GM19467 (cell line): ENCODE results near the gene CEP41.

Source experiments
- ATAC-seq: cut with Tn5 transposase; IDR thresholded peaks from one replicate; pipeline ENCODE4 v1.9.1; 2021; ENCODE audit warnings: mild to moderate bottlenecking, moderate library complexity; ENCODE audit not compliant: unreplicated experiment

The CEP41 gene

DNA sequence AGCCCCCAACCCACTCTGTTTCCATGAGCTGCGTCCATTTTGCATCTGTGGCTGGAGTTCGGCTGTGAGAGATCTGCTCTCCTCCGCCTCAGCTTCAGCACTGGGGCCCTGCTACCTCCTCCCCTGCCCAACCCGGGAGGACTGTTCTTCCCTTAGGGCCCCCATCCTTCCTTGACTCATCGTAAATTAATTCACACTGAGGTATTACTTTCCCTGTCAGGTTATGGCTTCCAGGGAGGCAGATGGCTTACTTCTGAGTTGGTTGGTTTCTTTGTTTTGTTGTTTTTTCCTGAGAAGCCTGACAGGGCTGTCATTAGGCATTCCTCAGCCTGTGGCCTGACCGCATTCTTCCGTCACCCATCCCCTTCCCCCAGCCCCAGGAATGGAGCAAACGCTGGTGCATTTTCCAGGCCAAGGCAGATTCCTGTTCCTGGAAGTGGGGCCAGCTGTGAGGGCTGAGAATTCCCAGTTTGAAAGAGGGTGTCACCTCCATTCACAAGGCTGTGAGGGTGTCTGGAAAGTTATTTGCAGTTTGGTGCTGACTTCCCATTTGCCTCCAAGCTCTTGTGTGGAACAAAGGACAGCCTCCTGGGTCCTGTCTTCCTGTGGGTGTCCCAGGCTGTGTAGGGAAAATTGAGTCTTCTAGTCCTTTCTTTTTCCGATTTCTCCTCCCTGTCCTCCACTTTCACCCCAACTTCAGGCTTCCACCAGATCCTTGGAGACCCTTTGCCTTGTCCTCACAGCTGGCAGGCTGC is 84.5 kb downstream of the CEP41 start:
- ATAC-seq: no peak

DNA sequence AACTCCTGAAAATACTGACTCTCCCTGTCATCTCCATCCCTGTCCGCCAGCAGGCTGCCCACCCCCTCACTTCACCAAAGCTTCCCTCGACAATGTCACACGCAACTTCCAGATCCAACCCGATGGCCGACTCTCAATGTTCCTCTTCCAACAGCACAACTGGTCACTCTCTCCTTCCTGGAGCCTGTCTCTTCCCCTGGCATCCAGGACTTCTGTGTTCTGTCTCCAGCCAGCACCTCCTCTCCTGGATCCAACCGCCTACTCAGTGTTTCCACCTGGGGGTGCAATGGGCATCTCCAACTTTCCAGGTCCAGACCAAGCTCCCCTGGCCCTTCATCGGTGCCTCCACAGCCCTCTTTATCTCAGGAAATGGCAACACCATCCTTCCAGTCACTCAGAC is 87.6 kb downstream of the CEP41 start:
- no peak for ATAC-seq

DNA sequence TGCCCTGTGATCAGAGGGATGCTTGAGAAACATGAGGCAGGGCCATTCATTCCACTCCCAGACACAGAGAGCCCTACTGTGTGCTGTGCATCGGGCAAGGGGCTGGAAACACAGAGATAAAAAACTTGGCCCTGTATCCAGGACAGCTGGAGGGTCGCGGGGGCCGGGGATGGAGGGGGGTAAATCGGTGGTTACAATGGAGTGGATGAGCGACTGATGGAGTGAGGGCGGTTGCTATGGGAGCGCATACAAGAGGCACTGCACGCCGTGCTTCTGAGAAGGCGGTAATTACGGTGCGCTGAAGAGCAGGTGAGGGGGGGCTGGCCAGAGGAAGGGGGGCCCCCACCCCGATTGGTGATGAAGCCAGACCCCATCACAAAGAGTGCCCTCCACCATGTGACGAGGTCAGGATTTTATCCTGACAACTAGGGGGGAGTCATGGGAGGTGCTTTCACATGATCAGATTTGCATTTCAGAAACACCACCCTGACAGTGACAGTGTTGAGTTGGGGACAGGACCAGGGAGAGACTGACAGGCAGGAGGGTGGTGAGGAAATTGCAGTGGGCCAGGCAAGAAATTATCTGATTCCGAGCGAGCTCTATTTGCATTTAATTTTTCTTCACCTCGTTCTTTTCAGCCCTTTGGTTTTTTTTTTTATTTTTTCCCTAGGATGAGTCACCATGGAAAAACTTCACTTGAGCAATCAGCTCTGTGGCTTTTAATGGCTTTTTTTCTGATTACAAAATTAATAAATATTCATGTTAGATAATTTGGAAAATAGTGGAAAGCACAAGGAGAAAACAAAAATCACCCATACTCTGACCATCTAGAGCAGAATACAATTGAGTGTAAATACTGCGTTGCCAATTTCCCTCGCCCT is 88.4 kb downstream of the CEP41 start:
- no peak for ATAC-seq

DNA sequence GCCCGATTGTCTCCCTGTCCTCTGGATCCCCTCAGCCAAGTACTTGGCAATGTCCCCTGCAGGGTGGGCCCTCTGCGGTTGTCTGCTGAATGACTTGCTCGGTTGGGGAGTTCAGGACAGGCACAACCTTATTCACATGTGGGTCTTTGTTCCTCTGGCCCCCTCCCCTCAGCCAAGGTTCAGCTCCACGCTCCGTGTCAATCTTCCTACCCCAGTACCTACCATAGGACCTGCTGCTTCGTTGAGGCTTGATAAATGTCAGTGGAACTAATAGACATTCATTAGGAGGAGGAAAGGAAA is 89.1 kb downstream of the CEP41 start:
- ATAC-seq: no peak

DNA sequence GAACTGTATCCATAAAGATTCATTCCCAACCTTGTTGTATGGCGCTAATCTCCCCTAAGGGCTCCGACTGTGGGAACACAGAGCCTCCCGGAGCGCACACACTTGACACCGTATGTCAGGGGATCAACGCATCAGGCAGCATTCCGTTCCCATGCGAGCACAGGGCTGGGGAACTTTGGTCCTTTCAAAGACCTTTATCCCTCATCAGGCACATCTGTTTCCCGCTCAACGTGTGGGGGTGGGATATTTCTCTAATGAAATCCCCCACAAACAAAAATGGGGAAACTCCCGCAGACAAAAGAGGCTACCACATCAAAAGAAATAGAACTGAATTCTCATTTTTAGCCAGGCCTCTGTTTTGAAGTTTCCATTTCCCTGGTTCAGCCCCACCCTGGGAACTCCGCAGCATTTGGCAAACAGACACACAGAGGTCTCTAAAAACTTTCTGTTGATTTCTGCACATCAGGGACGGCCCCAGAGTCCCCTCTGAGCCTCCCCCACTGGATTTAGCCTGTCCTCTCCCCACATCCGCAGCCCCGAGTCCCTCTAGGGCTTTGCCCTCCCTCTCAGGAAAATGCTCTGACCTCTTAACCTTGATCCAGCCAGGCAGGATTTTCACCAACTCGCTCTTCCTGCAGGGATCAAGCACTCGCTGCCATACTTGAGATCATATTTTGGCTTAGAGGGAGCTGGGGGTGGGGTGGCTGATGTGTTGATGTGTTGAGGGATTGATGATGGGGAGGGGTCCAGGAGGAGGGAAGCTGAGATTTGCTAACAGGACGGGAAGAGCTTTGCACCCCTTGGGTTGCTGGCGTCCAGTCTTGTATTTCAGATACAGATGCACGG is 89.6 kb downstream of the CEP41 start:
- ATAC-seq: no peak

- ATAC-seq: no peak
Observed at GRCh38 chr7:130349911-130350782, 90.7 kb downstream of the CEP41 start.

GRCh38 chr7:130346941-130347340 is 93.9 kb downstream of the CEP41 start:
- no peak for ATAC-seq

- ATAC-seq: no peak
Observed at GRCh38 chr7:130346177-130346905, 94.5 kb downstream of the CEP41 start.

DNA sequence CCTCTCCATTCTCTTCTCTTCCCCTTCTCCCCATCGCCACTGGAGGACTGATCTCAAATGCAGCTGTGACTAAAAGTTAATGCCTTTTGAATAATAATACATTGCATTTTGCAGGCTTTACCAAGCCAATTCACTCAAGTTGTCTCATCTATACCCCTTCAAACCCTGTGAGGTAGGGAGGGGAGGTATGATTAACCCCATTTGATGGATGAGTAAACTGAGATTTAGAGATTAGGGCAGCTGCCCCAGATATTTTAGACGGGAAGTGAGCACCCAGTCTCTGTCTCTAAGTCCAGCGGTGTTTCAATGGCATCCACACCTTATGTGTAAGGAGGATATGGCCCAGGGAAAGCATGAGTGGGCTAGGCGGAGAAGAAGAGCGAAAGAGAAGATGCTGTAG is 95.1 kb downstream of the CEP41 start:
- no peak for ATAC-seq

DNA sequence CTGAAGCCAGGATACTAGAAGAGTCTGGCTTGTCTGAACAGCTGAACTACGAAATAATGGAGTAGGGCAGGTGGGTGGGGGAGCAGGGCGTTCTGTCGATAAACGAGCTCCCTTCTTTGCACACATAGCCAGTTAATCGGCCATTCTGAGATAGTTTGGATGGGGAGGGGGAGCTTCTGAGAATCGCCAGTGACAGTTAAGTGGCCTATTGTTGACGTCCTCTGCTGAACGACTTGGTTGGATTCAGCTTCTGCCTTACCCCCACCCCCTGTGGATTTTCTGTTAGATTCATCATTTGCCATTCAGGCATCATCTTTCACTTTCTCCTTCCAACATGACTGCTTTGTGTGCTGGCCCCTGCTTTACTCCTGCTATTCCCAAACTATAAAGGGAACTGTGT is 95.7 kb downstream of the CEP41 start:
- no peak for ATAC-seq

- no peak for ATAC-seq
Observed at GRCh38 chr7:130344271-130344866, 96.4 kb downstream of the CEP41 start, which contains the start of gene CPA5. Gene CPA5, plus strand, starts transcription at chr7:130344816. Its CDS starts 1,670 bp downstream, at chr7:130346486.
